Choroid plexus epithelial cell (primary cell): ENCODE measurements around the gene CDH4.

Experiments used
- DNase-seq: peaks from one replicate; pipeline ENCODE4 v3.0.0-alpha.2; 2010; ENCODE audit warnings: low read depth
- H3K4me3 ChIP-seq: 2 replicates; pipeline ENCODE4 v1.5.1; 2011; ENCODE audit warnings: low read depth, mild to moderate bottlenecking, control low read depth, low read length, moderate library complexity
- CTCF ChIP-seq: conservative IDR thresholded peaks from 2 replicates; pipeline ENCODE4 v1.5.1; 2011; ENCODE audit warnings: low read depth, mild to moderate bottlenecking, control low read depth, inconsistent platforms, low read length, moderate library complexity

The CDH4 gene

DNA sequence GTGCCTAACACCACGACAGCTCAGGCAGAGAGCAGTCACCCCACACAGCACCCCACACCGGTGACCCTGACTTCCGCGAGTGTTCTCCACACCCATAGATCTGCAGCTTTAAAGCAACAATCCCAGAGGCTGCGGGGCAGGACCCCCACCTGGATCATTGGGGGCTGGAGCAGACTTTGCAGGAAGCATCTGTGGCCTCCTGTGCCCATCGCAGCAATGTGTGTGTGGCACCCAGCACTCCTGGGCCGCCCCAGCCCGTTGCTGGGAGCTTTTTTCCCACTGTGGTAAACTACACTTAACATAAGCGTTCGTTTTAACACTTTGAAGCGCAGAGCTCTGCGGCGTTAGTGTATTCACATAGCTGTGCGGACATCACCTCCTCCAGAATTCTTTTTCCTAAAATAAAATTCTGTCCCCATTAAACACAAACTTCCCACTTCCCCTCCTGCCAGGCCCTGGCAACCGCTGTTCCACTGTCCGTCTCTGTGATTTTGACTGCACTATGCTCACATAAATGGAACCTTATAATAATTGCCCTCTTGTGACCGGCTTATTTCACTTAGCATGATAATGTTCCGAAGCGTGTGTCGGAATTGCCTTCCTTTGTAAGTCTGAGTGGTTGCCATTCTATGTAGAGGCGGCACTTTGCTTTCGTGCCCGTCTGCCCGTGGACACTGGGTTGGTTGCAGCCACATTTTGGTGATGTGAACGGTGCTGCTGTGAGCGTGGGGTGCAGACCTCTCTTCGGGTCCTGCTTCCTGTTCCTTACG, 382.5 kb downstream of the CDH4 start:
- no peak for TF ChIP-seq CTCF
- H3K4me3 ChIP-seq = no peak overlapping the region
- DNase-seq = no peak

DNA sequence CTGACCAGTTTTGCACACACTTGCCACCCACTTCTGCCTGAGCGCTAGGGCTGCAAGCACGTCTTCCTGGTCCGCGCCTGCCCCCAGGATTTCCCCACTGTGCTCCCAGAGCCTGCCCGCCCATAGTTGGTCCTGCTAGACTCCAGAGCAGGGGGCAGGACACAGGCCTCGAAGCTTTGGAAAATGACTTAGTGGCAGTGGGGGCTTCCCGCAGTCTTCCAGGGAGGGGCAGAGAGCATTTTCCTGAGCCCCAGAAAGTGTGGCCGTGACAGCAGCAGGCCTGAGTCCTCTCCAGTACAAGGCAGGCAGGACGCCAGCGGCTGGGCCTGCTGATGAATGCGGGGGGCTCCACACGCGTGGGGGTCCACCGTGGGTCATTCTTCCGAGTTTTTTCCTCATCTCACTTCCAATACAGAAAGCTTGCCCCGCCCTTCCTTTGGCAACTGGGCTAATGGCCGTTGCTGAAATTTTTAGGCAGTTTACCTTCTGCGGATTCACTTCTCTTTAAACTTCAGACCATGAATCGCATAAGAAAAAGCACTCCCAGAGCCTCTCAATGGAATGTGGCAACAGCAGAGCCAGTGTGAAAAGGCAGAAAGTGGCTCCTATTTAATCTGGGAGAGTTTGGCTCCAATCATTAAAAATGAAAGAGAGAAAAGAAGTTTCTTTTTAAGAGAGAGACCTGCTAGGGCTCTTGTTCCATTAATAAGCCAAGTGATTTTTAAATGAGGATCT, 383.8 kb downstream of the CDH4 start:
- no peak for TF ChIP-seq CTCF
- DNase-seq = no peak
- no peak overlapping the region for H3K4me3 ChIP-seq

DNA sequence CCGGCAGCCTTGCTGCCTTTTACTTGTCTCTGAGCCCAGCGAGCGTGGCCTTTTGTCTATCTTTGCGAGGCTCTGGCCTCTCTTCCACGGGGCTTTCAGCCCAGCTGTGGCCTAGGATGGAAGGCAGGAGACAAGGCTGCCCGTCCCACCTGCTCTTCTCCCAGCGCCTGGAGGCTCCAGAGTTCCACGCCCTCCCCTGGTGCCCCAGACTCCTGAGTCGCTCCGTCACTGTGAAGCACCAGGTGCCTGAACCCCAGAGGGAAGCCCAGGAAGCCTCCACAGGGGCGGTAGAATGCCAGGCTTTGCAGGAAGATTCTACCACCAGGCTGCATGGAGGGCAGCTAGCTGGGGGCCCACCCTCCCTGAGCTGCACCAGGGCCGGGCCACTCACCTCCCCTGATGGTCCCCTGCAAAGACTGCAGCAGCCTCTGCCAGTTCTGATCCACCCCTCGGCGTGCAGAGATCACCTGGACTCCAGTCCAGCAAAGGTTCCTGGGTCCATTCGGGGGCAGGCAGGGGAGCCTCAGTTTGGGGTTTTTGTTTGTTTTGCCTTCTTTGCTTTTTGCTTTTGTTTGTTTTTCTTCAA, 384.6 kb downstream of the CDH4 start:
- no peak for TF ChIP-seq CTCF
- H3K4me3 ChIP-seq = no peak overlapping the region
- DNase-seq = no peak

- no peak overlapping the region for H3K4me3 ChIP-seq
- no peak for TF ChIP-seq CTCF
- peak; percentile 23 for DNase-seq
Measured at GRCh38 chr20:61638802-61639585, 386.9 kb downstream of the CDH4 start.

DNA sequence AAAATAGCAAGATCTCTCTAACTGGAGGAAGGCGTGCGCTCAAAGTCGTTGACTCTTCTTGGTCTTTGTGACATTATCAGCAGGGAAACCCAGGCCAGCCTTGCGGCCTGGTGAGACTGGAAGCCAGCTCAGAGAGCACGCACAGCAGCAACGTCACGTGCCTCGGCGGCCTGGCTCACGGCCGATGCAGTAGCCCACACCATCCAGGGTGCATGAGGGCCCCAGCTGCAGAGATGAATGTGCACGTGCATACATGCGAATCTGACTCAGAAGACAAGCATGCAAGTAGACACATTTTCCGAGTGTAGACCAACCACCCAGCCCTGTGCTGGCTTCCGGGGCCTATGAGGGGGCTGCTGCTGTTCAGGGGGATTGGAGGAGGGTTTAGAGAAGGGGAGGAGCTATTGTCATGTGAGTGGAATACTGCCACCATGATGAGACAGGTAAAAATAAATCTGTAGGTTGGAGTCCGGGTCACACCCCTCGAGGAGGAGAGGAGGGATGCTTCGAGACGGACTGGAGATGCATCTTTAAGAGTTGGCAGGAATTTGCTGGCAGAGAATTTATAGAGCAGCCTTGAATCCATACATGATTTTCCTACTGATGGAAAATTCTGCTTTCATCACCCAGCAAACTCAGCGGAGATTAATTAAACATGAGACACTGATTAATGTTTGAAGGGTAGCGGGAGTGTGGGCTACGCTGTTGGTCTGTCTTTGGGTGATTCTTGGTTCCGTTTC, 388.2 kb downstream of the CDH4 start:
- no peak for TF ChIP-seq CTCF
- no peak overlapping the region for H3K4me3 ChIP-seq
- DNase-seq = peak; percentile 48

DNA sequence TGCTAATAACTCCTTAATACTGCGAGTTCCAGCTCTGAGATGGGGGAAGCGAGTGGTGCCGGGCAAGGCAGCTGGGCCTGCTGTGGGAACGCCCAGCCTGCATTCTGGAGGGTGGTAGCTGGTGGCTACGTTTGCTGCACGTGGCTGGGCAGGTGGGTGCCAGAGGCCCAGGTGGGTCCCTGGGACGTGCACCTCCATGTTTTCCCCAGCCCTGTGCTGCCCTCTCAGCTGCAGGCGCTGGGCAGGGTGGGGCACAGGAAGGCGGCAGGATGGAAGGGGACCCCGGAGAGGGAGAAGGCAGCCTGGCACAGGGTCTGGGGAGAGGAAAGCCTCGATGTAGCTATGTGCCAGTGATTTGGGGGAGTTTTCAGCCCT, 388.8 kb downstream of the CDH4 start:
- no peak overlapping the region for H3K4me3 ChIP-seq
- DNase-seq = no peak
- TF ChIP-seq CTCF = no peak
